ENCODE results near the gene ENPP3. TPM values are rescaled to one million over a fixed set of nuclear protein-coding genes. Genes with fewer than 3 reads are reported as not detected.

The ENPP3 gene
- polyA plus RNA-seq, 1 of the 3 experiments (the other 2 are of a cell fraction), result not detected

- no peaks in the 10 kb centered on the region for H3K79me2 ChIP-seq (ENCODE audit: insufficient read depth)
- no peaks in the 10 kb centered on the region for H3K9me2 ChIP-seq
- H3K4me2 ChIP-seq, result no peak overlapping the region
- H3F3A ChIP-seq (replicated peaks; ENCODE audit: insufficient read depth), result no peaks in the 10 kb centered on the region
- H4K20me1 ChIP-seq (ENCODE audit: insufficient read depth), result no peaks in the 10 kb centered on the region
- H3K9ac ChIP-seq, result no peak overlapping the region
- H3K27me3 ChIP-seq (ENCODE audit: insufficient read depth), result peaks cover 11% of the 10 kb centered on the region; the same call in 1 of the 2 replicates
- no peaks in the 10 kb centered on the region for H3K9me3 ChIP-seq
- no peak overlapping the region for H3K4me3 ChIP-seq (ENCODE audit: low read depth in 2 of 2, low read length in 1 of 2)
- H3K36me3 ChIP-seq (replicated peaks in 1 of 2; ENCODE audit: control insufficient read depth in 1 of 2, insufficient read depth in 2 of 2, low read length in 1 of 2), result no peaks in the 10 kb centered on the region
- no peak overlapping the region for H3K27ac ChIP-seq (ENCODE audit: low read depth in 2 of 2, low read length in 1 of 2)
- WGBS (ENCODE audit: low lambda C conversion rate), result 0% methylated on average over 1 of the region's 1 CpG
- DNase-seq, result no peak
- TF ChIP-seq GATA2 (CRISPR knock-in tag; IDR thresholded peaks at IDR 0.05), result no peak
- ChIA-PET CTCF (no interaction called here), POLR2A (no interaction called here)
- no peak overlapping the region for H2AFZ ChIP-seq (ENCODE audit: low read depth)
- no peaks in the 10 kb centered on the region for H3K4me1 ChIP-seq (ENCODE audit: control insufficient read depth in 1 of 2, insufficient read depth in 2 of 2, low read depth in 1 of 2, low read length in 1 of 2)
Measured at GRCh38 chr6:131782764-131783163, 145.7 kb downstream of the ENPP3 start.

GRCh38 chr6:131784561-131784960 lies 147.5 kb downstream of the ENPP3 start:
- no peak for DNase-seq
- no peak overlapping the region for H3K4me3 ChIP-seq (ENCODE audit: low read depth in 2 of 2, low read length in 1 of 2)
- H3K9me2 ChIP-seq, result no peaks in the 10 kb centered on the region
- no peak overlapping the region for H2AFZ ChIP-seq (ENCODE audit: low read depth)
- no peaks in the 10 kb centered on the region for H4K20me1 ChIP-seq (ENCODE audit: insufficient read depth)
- ChIA-PET CTCF (no interaction called here), POLR2A (no interaction called here)
- H3K27ac ChIP-seq (ENCODE audit: low read depth in 2 of 2, low read length in 1 of 2), result no peak overlapping the region
- no peak overlapping the region for H3K9ac ChIP-seq
- H3K27me3 ChIP-seq (ENCODE audit: insufficient read depth), result peaks cover 7% of the 10 kb centered on the region; the same call in 1 of the 2 replicates
- H3F3A ChIP-seq (replicated peaks; ENCODE audit: insufficient read depth), result no peaks in the 10 kb centered on the region
- no peaks in the 10 kb centered on the region for H3K9me3 ChIP-seq
- H3K36me3 ChIP-seq (replicated peaks in 1 of 2; ENCODE audit: control insufficient read depth in 1 of 2, insufficient read depth in 2 of 2, low read length in 1 of 2), result no peaks in the 10 kb centered on the region
- no peaks in the 10 kb centered on the region; a peak in 1 of 4 replicates for H3K4me1 ChIP-seq (ENCODE audit: control insufficient read depth in 1 of 2, insufficient read depth in 2 of 2, low read depth in 1 of 2, low read length in 1 of 2)
- no peak overlapping the region for H3K4me2 ChIP-seq
- no peak for TF ChIP-seq MAX (IDR thresholded peaks at IDR 0.05; ENCODE audit: low read depth)
- no peak for TF ChIP-seq CHD2 (IDR thresholded peaks at IDR 0.05; ENCODE audit: low read length, partially characterized antibody)
- no peak for TF ChIP-seq IRF3 (IDR thresholded peaks at IDR 0.05; ENCODE audit: low read depth, low read length)
- no peak for TF ChIP-seq JUND (IDR thresholded peaks at IDR 0.05)
- TF ChIP-seq GABPA (IDR thresholded peaks at IDR 0.05; ENCODE audit: low read depth), result no peak
- TF ChIP-seq REST (IDR thresholded peaks at IDR 0.05; ENCODE audit: low read depth, low read length), result no peak
- TF ChIP-seq ELF1 (IDR thresholded peaks at IDR 0.05), result no peak
- no peak for TF ChIP-seq POLR2AphosphoS5 (IDR thresholded peaks at IDR 0.05; ENCODE audit: low read depth, low read length)
- no peak for TF ChIP-seq USF1 (IDR thresholded peaks at IDR 0.05; ENCODE audit: borderline replicate concordance, low read depth)
- no peak for TF ChIP-seq MEF2A (IDR thresholded peaks at IDR 0.05; ENCODE audit: borderline replicate concordance, low read depth)
- no peak for TF ChIP-seq FOSL2 (IDR thresholded peaks at IDR 0.05; ENCODE audit: borderline replicate concordance, low read depth)
- no peak for TF ChIP-seq TCF12 (IDR thresholded peaks at IDR 0.05)
- TF ChIP-seq PBX3 (IDR thresholded peaks at IDR 0.05), result no peak
- no peak for TF ChIP-seq FOXJ3 (CRISPR knock-in tag; IDR thresholded peaks at IDR 0.05)
- no peak for TF ChIP-seq RCOR1 (IDR thresholded peaks at IDR 0.05; ENCODE audit: low read length)
- no peak for TF ChIP-seq SMC3 (IDR thresholded peaks at IDR 0.05; ENCODE audit: low read depth, low read length)
- TF ChIP-seq EZH2phosphoT487 (IDR thresholded peaks at IDR 0.05; ENCODE audit: borderline replicate concordance, low read depth), result no peak
- no peak for TF ChIP-seq CTCF (IDR thresholded peaks at IDR 0.05)
- 5% methylated on average over 1 of the region's 1 CpG for WGBS (ENCODE audit: low lambda C conversion rate)
- no peaks in the 10 kb centered on the region for H3K79me2 ChIP-seq (ENCODE audit: insufficient read depth)
